GM18861 (cell line): ENCODE measurements around the gene RAB6A.
"Not testable (repeated sequence)": the region's sequence is repeated elsewhere in the genome, so short reads cannot be mapped to it uniquely, and the experiment has no call there.

Experiments
- ATAC-seq: cut with Tn5 transposase; IDR thresholded peaks from one replicate; pipeline ENCODE4 v1.9.1; 2021; ENCODE audit not compliant: unreplicated experiment

The RAB6A gene

GRCh38 chr11:73760679-73761402 is at the start of gene RAB6A:
Gene RAB6A, minus strand, starts transcription at chr11:73761074. Its CDS starts 439 bp downstream, at chr11:73760635.
- peak; percentile 86 for ATAC-seq

- ATAC-seq, result no peak
Observed at GRCh38 chr11:73810637-73811036, 49.8 kb upstream of the RAB6A start.

- ATAC-seq, result no peak
Observed at GRCh38 chr11:73808052-73808451, 47.2 kb upstream of the RAB6A start.

GRCh38 chr11:73804712-73805111 is 43.8 kb upstream of the RAB6A start:
- ATAC-seq, result no peak

- no peak for ATAC-seq
Observed at GRCh38 chr11:73801136-73801535, 40.3 kb upstream of the RAB6A start.

- ATAC-seq, result no peak
Observed at GRCh38 chr11:73800276-73800806, 39.5 kb upstream of the RAB6A start.

GRCh38 chr11:73797457-73797856 is 36.6 kb upstream of the RAB6A start:
- ATAC-seq, result no peak

GRCh38 chr11:73795925-73796632 is 35.2 kb upstream of the RAB6A start:
- ATAC-seq, result no peak

GRCh38 chr11:73792584-73792983 is 31.7 kb upstream of the RAB6A start:
- ATAC-seq, result no peak

- no peak for ATAC-seq
Observed at GRCh38 chr11:73789279-73789670, 28.4 kb upstream of the RAB6A start.

- ATAC-seq, result peak; percentile 78
Observed at GRCh38 chr11:73787643-73788558, 27.0 kb upstream of the RAB6A start, which contains the start of gene MRPL48. Gene MRPL48, plus strand, starts transcription at chr11:73787874. Its CDS starts 98 bp downstream, at chr11:73787972.

GRCh38 chr11:73787051-73787642 is 26.3 kb upstream of the RAB6A start:
- no peak for ATAC-seq

- ATAC-seq, result not testable (repeated sequence)
Observed at GRCh38 chr11:73785467-73785866, 24.6 kb upstream of the RAB6A start.

GRCh38 chr11:73784734-73785133 is 23.9 kb upstream of the RAB6A start:
- no peak for ATAC-seq

- ATAC-seq, result no peak
Observed at GRCh38 chr11:73784080-73784634, 23.3 kb upstream of the RAB6A start.

GRCh38 chr11:73783483-73784020 is 22.7 kb upstream of the RAB6A start:
- no peak for ATAC-seq

GRCh38 chr11:73781303-73781702 is 20.4 kb upstream of the RAB6A start:
- ATAC-seq, result no peak

GRCh38 chr11:73779084-73779902 is 18.4 kb upstream of the RAB6A start:
- peak; percentile 92 for ATAC-seq

- ATAC-seq, result not testable (repeated sequence)
Observed at GRCh38 chr11:73770811-73771210, 9.9 kb upstream of the RAB6A start.
